Measurements from ENCODE around the gene CAMK2A.

The CAMK2A gene

DNA sequence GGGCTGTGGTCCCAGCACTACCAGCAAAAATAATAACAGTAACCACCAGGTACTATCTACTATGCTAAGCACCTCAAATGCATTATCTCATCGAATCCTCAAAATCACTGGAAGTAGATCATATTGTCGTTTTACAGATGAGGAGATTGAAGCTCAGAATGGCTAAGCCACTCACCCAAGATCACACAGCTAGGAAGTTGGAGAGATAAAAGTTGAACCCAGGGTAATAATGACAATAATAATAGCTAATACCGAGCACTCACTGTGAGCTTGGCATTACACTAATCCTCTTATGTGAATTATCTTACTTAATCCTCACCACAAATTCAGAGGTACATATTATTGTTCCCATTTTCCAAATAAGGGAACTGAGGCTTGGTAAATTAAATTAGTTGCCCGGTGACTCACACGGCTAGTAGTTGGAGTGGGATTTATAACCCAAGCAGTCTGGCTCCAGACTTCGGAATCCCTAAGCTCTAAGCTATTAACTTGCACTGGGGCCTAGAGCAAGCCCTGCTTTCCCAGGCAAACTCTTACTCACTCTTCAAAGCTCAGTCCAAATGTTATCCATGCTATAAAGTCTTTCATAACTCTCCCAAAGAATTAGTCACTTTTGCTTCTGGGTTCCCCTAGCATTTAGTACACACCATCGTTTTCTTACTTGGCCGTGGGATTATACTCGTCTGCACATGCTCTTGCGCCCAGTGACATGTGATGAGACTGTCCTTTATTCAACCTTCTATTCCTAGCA lies 9.3 kb upstream of the CAMK2A start:
- DNase-seq = no peak

DNA sequence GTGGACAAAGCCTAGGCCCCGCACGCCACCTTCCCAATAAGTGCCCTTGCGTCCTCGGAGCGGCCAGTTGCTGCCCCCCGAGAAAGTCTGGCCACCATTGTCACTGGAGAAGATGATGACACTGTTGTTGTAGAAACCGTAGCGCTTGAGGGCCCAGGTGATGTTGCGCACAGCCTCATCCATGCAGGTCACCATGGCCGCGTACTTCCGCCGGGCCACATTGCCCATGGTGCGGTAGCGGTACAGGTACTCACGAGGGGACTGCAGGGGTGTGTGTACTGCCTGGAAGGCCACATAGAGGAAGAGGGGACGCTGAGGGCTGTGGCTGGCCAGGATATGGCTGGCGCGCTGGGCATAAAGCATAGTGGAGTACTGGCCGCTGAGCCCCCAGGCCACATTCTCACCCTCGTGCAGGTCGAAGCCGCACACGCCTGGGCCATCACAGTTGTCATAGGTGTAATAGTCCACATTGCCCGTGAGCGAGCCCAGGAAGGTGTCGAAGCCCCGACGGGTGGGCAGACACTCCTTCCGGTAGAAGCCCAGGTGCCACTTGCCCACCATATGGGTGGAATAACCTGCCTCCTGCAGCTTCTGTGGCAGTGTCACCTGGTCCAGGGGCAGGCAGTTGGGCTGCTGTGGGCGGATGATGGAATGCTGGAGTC lies 8.5 kb upstream of the CAMK2A start:
- DNase-seq = no peak

DNA sequence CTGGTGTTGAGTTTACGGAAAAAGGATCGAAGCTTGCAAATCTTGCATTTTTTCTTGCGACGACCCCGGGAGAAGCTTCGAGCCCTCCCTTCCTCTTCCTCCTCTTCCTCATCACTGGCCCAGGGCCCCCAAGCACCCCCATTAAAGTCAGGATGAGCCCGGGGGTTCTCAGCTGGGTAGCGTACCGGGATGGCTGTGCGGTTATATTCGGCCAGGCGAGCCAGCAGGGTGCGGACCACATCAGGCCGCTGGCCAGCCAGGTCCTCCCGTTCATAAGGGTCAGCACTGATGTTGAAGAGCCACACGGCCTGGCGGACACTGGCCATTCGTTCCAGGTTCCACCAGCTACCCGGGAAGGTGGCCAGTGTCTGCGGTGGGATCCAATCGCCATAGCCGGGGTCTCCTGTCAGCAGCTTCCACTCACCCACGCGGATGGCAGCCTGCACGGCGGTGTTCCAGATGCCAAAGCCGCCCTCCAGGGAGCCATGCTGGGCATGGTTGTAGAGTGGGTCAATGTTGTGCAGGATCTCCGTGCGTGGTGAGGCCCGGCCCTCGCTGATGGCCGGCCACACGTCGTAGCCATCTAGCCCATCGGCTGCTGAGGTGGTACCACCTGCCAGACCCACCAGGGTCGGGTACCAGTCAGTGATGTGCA lies 7.8 kb upstream of the CAMK2A start:
- DNase-seq = no peak

DNA sequence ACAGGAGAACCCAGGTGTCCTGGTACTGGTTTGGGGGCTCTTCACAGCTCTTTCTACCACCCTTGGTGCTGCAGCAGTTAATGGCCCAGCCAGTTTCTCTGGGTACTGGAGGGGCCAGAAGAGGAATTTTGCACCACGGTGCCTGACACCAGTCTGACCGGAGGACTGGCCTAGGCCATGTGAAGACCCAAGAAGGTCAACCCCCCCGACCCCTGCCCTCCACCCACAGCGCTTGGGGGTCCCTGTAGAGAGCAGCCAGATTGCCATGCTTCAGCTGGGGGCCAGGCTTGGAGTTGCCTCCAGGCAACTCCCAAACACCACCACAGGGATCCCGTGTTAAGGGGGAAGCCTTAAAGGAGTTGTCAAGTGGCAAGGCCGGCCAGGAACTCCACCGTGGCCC lies 6.9 kb upstream of the CAMK2A start:
- DNase-seq = no peak

DNA sequence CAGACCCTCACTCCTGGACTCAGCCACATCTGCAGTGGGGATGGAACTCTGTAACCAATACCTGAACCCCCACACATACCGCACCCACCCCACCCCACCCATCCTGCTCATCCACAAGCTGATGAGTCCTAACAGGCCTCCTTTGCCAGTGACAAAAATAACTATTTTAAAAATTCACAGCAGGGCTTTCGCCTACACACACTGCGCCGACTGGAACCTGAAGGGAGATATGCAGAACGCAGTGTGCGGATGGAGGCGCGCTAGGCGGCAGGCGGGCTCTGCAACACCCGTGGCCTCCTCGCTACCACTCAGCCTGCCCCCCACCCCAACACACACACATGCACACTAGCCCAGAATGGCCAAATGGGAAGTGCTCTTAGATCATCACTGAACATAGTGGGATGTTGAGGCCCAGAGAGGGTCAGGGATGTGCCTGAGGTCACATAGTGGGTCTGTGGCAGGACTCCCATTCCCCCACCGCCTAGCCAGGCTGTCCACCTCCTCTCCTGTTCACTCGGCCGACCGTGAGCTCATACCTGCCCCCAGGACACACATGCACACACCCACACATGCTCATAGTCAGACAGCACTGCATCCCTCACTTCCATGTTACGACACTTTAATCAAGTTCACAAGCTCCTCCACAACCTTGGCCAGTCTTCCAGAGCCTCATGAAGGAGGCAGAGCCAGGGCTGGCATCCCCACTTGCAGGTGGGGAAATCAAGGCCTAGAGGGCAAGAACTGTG lies 6.3 kb upstream of the CAMK2A start:
- DNase-seq = no peak

DNA sequence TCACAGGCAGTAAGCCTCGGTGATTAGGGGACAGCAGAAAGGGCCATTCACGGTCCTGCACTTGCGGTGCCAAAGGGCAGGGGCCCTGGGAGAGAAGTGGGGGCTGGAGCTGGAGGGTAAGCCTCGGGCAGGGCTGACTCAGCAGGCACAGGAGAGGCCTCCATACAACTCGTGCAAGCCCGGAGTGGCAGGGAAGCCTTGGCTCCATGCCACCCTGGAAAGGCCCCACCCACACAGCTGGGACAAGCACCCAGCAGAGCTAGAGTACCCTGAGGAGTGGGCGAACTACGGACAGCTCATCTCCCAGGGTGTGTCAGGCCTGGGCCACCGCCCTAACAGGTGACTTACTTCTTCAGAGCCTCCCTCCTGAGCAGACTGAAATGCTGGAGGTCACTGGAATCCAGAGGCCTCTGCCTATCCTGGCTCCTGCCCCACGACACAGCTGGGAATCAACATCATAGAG lies 5.6 kb upstream of the CAMK2A start:
- no peak for DNase-seq

DNA sequence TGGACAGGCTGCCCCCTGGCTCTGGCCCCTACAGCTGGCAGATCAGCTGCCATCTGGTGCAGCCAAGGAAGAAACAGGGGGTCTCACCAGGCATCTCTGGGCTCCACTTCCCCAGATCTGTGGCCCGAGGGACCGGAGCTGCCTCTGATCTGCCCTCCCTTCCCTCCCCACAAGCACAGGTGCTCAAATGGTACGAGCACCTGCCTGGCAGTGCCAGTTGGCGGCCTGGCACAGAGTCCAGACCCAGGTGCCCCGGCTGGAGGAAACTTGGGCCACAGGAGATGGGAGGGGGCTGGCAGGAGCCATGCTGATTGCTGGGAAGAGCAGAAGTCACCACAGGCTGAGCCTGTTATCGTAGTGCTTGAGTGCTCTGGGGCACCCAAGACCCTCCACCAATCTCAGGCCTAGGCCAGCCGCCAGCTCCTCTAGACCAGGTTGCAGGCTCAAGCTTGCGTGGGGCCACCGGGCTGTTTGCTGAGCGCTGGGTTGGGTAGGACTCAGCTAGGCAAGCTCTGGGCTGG lies 5.0 kb upstream of the CAMK2A start:
- no peak for DNase-seq

DNA sequence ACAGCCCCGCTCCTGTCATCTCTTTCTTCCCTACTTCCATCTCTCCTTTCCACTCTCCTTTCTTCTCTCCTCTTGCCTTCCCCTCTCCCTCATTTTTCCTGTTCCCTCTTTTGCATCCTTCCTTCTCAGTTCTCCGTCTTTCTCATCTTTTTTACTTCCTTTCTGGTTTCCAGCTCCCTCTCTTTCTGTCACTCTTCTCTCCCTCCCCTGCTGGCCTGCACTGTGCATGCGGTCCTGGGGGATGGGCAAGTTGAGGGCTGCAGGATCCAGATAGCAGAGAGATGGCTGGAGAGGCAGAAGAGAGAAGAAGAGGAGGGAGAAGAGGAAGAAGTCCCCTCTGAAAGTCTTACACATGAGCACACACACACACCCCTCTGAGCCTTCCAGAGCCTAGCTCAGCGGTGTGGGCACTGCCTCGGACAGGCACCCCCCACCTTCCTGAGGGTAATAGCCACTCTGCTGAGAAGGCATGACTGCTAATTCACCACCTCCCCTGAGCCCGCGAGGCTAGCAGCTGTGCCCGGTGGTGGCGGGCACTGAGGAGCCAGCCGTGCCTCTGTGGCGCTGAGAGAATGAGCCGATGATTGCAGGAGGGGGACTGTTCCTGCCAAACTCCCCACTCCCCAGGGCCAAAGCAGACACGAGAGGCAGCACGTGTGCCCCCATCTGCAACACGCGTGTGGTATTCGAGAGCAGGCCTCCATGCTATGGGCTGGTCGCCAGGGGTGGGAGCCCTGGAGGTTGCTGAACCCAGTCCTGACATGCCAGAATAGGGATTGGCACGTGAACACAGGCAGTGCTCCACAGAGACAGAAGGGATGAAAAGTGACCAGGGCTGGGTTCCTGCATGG lies 3.7 kb upstream of the CAMK2A start:
- no peak for DNase-seq

DNA sequence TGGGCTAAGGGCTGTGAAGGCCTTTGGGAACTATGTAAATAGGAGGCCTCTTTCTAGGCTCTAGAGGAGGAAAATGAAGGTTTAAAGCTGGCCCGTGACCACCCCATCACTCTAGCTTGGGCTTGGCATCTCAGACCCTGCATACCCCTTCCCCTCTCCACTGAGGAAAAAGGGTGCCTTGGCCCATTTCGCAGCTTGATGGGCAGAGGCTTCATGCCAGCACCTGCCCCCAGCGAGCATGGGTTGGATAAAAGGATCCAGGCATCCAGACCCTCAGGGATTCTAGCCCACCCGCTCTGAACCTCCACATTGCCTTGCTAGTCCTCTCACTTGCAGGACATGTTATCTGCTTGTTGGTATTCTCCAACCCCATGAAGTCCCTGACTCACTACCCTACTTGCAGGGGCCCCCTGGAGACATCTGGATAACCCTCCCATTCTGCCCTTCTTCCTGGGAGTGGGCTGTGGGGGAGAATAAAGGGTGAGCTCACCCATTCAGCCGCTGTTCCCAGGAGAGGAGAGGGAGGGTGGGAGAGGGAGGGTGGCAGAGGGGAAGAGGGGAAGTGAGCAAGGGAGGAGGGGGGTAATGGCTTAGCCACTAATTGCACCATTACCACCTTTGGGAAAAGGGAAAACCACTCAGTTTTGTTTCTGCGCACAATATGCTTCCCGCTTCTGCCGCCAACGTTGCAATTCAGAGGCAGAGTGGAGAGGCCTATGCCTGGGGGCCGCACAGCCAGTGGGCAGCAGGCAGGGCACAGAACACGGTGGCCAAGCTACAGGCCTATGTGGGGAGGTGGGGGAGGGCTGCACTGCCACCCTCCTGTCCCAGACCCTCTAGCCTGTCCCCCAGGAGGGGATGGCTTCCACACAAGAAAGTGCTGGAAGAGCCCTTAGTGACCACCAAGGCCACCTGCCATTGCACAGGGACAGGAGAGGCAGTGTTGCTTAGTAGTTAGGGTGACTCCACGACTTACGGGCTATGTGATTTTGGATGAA lies 2.1 kb upstream of the CAMK2A start:
- DNase-seq = no peak

DNA sequence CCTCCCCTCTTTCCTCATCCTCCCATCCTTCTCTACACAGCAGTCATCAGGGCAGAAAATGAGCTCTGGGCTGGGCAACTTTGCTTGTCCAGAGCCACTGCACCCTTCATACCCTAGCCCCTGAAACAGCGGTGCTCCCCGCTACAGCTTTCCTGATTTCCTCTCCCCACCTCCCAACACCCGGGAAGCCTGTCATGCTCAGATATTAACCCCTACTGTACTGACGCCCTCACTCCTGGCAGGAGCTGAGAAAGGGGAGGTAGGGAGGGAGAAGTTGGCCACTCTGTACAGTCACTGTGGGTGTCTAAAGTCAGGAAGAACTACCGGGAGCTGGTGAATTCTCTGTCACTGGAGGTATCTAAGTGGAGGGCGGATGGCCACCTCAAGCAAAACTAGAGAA lies 782 bp downstream of the CAMK2A start:
- DNase-seq = no peak

DNA sequence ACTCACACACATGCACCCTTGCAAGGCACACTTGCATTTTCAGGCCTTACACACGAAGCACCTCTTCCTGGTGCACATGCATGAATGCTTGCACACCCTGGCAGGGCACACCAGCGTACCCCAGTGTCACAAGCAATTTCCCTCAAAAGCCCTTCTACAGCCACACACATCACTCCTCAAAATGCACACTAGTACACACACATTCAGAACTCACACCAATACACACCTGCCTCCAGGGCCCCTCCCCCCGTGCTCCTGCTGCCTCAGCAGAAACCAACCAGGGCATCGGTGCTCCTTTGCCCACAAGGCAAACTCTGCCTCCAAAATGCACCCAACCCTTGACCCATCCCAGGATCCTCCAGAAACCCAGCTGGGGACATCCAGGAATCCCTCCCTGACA lies 1.2 kb downstream of the CAMK2A start:
- no peak for DNase-seq

DNA sequence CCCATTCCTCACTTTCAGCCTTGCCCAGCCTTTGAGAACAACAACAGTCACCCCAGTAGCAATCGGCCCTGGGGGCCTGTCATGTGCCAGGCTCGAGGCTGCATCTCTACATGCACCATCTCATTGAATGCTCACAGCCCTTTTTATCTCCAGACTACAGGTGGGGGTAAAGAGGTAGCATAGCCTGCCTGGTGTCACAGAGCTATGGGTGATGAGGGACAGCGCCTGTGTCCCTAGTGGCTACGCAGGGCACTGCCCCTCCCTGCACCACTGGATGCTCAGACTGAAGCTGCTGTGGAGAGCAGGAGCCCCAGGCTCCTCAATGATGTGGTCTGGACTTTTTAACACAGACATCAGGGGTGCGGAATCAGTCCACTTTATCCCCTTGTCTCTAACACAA lies 2.8 kb downstream of the CAMK2A start:
- peak; percentile 29 for DNase-seq

DNA sequence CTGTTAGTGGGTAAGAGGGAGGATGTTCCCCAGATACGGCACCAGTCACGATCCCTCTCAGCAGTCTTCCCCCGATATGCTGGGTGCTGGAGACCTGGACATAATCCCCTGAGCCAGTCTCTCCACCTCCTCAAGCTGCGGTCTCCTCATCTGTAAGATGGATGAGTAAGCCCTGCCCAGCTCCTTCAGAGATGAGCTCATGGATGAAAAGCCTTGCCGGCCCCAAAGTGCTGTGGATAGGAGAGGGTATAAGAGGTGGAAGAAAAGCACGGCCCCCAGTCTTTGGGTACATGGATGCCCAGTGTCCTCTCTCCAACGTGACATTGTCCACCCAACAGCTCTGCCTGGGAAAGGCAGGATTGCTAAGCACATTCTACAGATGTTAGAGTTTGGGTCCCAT lies 4.5 kb downstream of the CAMK2A start:
- DNase-seq = no peak

DNA sequence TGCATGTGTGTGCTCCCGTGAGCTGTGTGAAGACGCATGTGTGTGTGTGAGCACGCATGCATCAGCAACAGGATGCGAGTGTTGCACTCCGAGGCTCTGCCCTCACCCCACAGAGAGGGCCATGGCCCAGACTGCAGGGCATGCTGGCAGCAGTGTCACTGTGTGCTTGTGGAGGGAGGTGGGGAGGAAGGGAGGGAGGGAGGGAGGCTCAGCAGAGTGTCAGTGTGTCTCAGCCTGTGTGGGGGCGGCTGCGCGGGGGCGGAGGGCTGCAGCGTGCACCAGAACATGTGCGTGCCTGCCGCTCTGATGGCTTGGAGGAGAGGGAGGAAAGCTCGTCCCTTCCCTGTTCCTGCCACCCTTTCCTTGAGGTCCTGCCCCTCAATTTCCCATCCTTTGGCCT lies 5.3 kb downstream of the CAMK2A start:
- no peak for DNase-seq

DNA sequence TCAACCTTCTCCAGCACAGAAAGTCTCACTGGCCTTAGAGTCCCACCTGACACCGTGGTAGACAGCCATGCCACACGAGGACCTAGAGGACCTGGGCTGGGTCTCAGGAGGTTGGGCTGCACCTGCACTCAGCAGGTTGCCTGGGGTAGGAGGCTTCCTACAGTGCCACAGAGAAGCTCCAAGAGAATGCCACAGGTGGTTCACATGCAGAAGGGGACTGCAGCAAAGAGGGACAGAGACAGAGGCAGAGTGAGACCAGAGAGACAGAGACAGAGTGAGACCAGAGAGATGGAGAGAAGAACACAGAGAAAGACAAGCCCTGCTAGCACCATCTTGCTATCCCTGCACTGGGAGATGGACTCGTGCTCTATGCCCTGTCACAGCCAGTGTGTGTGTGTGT lies 5.7 kb downstream of the CAMK2A start:
- DNase-seq = no peak

DNA sequence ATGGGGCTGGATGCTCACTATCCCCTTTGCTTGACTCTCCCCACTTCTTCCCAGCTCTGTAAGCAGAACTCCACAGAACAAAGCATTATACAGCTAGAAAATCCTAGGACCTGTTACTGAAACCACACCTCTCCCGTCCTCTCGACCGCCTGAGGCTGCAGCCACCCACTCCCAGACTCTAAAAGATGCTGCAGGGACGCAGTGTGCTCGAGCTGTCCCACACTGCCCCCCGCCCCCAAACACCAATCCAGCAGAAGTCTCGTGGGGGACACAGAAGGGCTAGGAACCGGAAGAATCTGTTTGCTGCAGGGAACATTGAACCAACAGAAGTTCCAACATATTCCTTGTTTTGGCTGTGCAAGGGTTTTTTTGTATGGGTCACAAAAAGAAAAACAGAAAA lies 7.6 kb downstream of the CAMK2A start:
- DNase-seq = no peak

DNA sequence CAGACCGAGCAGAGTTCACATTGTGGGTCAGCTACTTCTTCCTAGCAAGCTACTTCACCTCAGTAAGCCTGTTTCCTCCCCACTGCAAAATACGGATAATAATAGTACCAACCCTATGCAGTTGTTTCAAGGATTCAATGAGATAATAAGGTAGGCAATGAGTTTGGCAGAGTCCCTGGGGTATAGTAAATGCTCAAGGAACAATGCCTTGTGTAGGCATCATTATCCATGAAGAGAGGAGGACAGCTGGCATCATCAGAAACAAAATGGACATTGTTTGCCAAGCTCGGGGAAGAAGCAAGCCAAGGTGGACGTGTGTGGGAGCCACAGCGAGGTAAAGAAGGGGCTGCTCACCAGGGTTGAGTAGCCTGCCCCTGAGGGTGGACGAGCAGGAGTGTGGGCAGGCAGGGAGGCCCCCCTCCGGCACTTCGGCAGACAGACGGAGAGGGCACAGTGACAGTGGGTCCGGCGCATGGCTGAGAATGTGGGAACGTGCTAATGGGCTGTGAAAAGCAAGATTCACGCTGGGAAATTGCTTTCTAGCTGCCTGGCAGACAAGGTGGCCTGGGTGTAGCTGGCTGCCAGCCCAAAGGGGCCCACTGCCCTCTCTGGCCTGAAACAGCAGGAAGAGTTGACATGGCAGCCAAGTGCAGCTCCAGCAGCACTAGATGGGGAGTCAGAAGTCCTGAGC lies 10.1 kb downstream of the CAMK2A start:
- DNase-seq = peak; percentile 21

DNA sequence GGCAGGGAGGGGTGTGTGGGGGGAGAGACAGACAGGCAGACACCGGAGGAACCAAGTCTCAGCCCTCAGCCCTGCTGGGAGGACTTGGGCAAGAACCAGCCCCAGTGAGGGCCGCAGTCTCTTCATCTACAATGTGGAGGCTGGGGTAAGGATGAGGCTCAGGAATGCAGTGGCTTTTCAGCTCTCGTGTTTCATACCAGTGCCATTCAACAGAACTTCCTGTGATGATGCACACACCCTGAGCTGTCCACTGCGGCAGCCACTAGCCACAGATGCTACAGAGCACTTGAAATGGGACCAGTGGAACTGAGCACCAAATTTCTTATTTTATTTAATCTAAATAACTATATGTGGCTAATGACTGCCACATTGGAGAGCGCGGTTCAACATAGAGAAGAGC lies 10.7 kb downstream of the CAMK2A start:
- no peak for DNase-seq

DNA sequence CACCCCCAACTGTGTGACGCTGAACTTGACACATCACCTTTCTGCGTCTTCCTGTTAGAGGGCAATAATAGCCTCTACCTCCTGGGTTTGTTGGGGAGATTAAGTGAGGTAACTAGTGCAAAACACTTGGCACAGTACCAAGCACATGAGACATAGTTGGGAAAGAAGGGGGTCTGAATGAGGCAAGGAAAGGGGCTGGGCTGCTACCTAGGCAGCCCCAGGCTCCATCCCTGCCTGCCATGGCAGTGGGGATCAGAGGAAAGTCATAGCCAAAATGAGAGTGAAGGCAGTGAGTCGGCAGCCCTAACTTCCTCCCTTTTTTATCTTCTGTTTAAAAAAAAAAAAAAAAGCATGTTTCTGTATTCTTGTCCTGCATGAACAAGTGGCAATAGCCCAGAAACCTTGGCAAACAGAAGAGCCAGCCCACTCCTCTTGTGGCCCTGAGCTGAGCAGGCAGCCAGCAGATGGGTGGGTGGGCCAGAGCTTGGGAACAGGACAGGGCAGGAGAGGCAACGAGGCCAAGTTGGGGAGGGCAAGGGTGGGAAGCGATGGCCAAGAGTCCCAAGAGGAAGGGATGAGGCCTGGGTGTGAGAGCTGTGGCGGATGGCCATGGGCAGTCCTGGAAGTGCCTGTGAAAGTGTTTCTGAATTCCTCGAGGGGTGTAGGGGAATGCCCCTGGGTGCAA lies 11.4 kb downstream of the CAMK2A start:
- DNase-seq = no peak

DNA sequence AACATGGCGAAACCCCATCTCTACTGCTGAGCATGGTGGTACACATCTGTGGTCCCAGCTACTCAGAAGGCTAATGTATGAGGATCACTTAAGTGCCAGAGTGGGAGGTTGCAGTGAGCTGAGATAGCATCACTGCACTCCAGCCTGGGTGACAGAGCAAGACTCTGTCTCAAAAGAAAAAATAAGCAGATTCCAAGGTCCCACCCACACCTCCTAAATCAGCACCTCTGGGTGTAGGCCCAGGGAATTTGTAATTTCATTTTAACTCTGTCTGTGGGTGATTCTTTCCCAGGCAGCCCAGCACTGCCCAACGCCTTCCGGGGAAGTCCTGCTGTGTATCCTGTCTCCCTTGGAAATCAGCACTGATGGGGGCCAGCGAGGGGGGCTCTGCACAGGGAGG lies 12.5 kb downstream of the CAMK2A start:
- no peak for DNase-seq

Measured in NCI-H146 (cell line).